Measurements from ENCODE around the gene MSANTD2.

MSANTD2 gene

GRCh38 chr11:124728134-124728533 lies 72.1 kb downstream of the MSANTD2 start:
- DNase-seq = no peak

- no peak for DNase-seq
Measured at GRCh38 chr11:124727474-124727873, 72.7 kb downstream of the MSANTD2 start.

- DNase-seq = no peak
Measured at GRCh38 chr11:124725719-124726105, 74.5 kb downstream of the MSANTD2 start.

GRCh38 chr11:124724979-124725718 lies 75.1 kb downstream of the MSANTD2 start:
- DNase-seq = no peak

GRCh38 chr11:124722176-124722575 lies 78.0 kb downstream of the MSANTD2 start:
- DNase-seq = no peak

GRCh38 chr11:124719534-124719933 lies 80.7 kb downstream of the MSANTD2 start:
- no peak for DNase-seq

- no peak for DNase-seq
Measured at GRCh38 chr11:124718801-124719200, 81.4 kb downstream of the MSANTD2 start.

GRCh38 chr11:124717786-124718651 lies 82.2 kb downstream of the MSANTD2 start:
- DNase-seq = no peak

GRCh38 chr11:124717421-124717785 lies 82.8 kb downstream of the MSANTD2 start:
- DNase-seq = no peak

GRCh38 chr11:124716591-124716990 lies 83.6 kb downstream of the MSANTD2 start:
- DNase-seq = no peak

All from SHP77 (cell line).